Peyer's patch (tissue), 4 donors: ENCODE measurements around the gene MAP2K5. TPM values are rescaled to one million over a fixed set of nuclear protein-coding genes. Genes with fewer than 3 reads are reported as not detected.

Source experiments
- DNase-seq, 3 donors: peaks; one replicate each; pipeline ENCODE4 v3.0.0-alpha.2; 2017 to 2019
- H3K27ac ChIP-seq, 4 donors: fragments of 200-600 bp; sonication (generic); one replicate each; pipeline ENCODE4 v1.5.1; 2016 to 2019
- H3K27me3 ChIP-seq, 2 donors: fragments of 200-600 bp; sonication (generic); one replicate each; pipeline ENCODE4 v1.5.1; 2019
- H3K36me3 ChIP-seq, 3 donors: fragments of 200-600 bp; sonication (generic); one replicate each; pipeline ENCODE4 v1.5.1; 2016 to 2019
- H3K4me1 ChIP-seq, 4 donors: fragments of 200-600 bp; sonication (generic); one replicate each; pipeline ENCODE4 v1.5.1; 2016 to 2019
- H3K4me3 ChIP-seq, 4 donors: fragments of 200-600 bp; sonication (generic); 1 replicate in 3 of 4; 2 replicates in 1 of 4; pipeline ENCODE4 v1.5.1; 2016 to 2019; ENCODE audit warnings: mild to moderate bottlenecking in 1 of 4
- H3K9me3 ChIP-seq, 4 donors: fragments of 200-600 bp; sonication (generic); one replicate each; pipeline ENCODE4 v1.5.1; 2016 to 2019; ENCODE audit warnings: mild to moderate bottlenecking in 1 of 4
- POLR2A ChIP-seq, 2 donors: fragments of 450-650 bp; IDR thresholded peaks; one replicate each; pipeline ENCODE4 v1.5.1; 2017; ENCODE audit warnings: antibody characterized with exemption in 2 of 2, mild to moderate bottlenecking in 2 of 2, moderate library complexity in 2 of 2
- total RNA-seq, 4 donors: library from RNA; depleted of rRNA; stranded (reverse); fragments of >200 nt; gene quantifications; one replicate each; pipeline ENCODE4 v1.1.0, GENCODE V29; 2016
- TF ChIP-seq, protein P1 (sequence below), 6 experiments: fragments of 450-650 bp in 4 of 6; fragments of 200-600 bp in 2 of 6; sonication (generic) in 1 of 6; IDR thresholded peaks; one replicate each; pipeline ENCODE4 v1.5.1; 2017 to 2019; ENCODE audit warnings: antibody characterized with exemption in 6 of 6, mild to moderate bottlenecking in 3 of 6, moderate library complexity in 1 of 6

MAP2K5 gene
- total RNA-seq, 4 donors from 2014 or later, result 14.0 to 50.3 (median 21.2) TPM

- Histone ChIP-seq H3K27ac (no peak overlapping the region), H3K4me3 (no peak overlapping the region), H3K4me1 (no peaks in the 10 kb centered on the region), H3K27me3 (no peaks in the 10 kb centered on the region), H3K9me3 (no peaks in the 10 kb centered on the region), H3K36me3 (no peaks in the 10 kb centered on the region)
- TF ChIP-seq POLR2A (IDR thresholded peaks at IDR 0.05), result no peak
- TF ChIP-seq, protein P1, sequence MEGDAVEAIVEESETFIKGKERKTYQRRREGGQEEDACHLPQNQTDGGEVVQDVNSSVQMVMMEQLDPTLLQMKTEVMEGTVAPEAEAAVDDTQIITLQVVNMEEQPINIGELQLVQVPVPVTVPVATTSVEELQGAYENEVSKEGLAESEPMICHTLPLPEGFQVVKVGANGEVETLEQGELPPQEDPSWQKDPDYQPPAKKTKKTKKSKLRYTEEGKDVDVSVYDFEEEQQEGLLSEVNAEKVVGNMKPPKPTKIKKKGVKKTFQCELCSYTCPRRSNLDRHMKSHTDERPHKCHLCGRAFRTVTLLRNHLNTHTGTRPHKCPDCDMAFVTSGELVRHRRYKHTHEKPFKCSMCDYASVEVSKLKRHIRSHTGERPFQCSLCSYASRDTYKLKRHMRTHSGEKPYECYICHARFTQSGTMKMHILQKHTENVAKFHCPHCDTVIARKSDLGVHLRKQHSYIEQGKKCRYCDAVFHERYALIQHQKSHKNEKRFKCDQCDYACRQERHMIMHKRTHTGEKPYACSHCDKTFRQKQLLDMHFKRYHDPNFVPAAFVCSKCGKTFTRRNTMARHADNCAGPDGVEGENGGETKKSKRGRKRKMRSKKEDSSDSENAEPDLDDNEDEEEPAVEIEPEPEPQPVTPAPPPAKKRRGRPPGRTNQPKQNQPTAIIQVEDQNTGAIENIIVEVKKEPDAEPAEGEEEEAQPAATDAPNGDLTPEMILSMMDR (IDR thresholded peaks at IDR 0.05), result no peak
- no peak for DNase-seq
Measured at GRCh38 chr15:67579164-67579563, 36.7 kb downstream of the MAP2K5 start.

GRCh38 chr15:67579967-67580366 lies 37.5 kb downstream of the MAP2K5 start:
- TF ChIP-seq, protein P1 (IDR thresholded peaks at IDR 0.05), result no peak
- TF ChIP-seq POLR2A (IDR thresholded peaks at IDR 0.05), result no peak
- Histone ChIP-seq H3K36me3 (no peaks in the 10 kb centered on the region), H3K4me3 (no peak overlapping the region), H3K4me1 (no peaks in the 10 kb centered on the region), H3K27ac (no peak overlapping the region), H3K27me3 (no peaks in the 10 kb centered on the region), H3K9me3 (no peaks in the 10 kb centered on the region)
- no peak for DNase-seq

DNA sequence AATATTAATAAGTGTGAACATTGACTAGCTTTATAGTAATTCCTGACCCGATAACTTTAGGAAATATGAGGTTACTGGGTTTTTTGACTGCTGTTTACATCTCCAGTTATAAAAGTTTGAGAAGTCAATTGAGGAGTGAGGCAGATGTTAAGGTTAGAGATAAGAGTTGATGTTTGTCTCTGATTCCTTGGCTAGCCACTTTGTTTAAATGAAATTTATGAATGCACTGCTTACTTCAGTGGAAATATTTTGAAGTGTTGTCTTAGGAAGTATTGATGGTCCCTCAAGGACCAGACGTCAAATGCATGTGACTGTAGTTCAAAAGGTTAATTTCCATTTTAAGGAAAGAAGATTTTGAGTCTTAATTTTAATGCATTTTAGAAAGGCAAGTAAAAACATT lies 41.7 kb downstream of the MAP2K5 start:
- no peak overlapping the region for H3K4me3 ChIP-seq
- TF ChIP-seq, protein P1 (IDR thresholded peaks at IDR 0.05), result no peak
- no peak for TF ChIP-seq POLR2A (IDR thresholded peaks at IDR 0.05)
- no peaks in the 10 kb centered on the region for H3K4me1 ChIP-seq
- no peak for DNase-seq
- no peaks in the 10 kb centered on the region for H3K27me3 ChIP-seq
- no peak overlapping the region for H3K27ac ChIP-seq
- H3K9me3 ChIP-seq, result no peaks in the 10 kb centered on the region
- H3K36me3 ChIP-seq, result peaks cover 0 to 10% (median 0%) of the 10 kb centered on the region in 3 donors

- peaks cover 0 to 10% (median 0%) of the 10 kb centered on the region in 3 donors for H3K36me3 ChIP-seq
- no peak overlapping the region for H3K27ac ChIP-seq
- no peaks in the 10 kb centered on the region for H3K9me3 ChIP-seq
- no peaks in the 10 kb centered on the region for H3K4me1 ChIP-seq
- no peak for TF ChIP-seq POLR2A (IDR thresholded peaks at IDR 0.05)
- TF ChIP-seq, protein P1 (IDR thresholded peaks at IDR 0.05), result no peak
- no peak overlapping the region for H3K4me3 ChIP-seq
- no peak for DNase-seq
- no peaks in the 10 kb centered on the region for H3K27me3 ChIP-seq
Measured at GRCh38 chr15:67585681-67586080, 43.2 kb downstream of the MAP2K5 start.

DNA sequence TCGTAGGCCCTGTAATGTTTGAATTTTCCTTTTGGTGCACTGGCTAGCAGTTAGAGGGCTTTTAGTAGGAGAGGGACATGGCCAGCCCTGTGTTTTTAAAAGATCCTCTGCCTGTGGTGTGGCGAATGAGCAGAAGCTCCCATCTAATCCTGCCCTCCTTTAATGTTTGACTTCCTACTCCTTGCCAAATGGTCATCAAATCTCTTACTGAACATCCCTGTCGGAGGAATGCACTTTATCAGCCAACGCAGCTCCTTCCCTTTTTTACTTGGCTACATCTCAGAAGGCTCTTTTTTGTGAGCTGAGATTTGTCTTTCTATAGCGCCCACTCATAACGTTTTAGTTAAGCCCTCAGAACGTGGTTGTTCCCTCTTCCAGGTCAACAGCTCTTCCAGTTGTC lies 44.8 kb downstream of the MAP2K5 start:
- DNase-seq, result no peak
- TF ChIP-seq, protein P1 (IDR thresholded peaks at IDR 0.05), result no peak
- no peak for TF ChIP-seq POLR2A (IDR thresholded peaks at IDR 0.05)
- no peak overlapping the region for H3K27ac ChIP-seq
- H3K27me3 ChIP-seq, result no peaks in the 10 kb centered on the region
- H3K36me3 ChIP-seq, result peaks cover 0 to 10% (median 0%) of the 10 kb centered on the region in 3 donors
- no peaks in the 10 kb centered on the region for H3K4me1 ChIP-seq
- H3K4me3 ChIP-seq, result no peak overlapping the region
- no peaks in the 10 kb centered on the region for H3K9me3 ChIP-seq

- no peak overlapping the region for H3K4me3 ChIP-seq
- H3K4me1 ChIP-seq, result no peaks in the 10 kb centered on the region
- no peak for DNase-seq
- H3K9me3 ChIP-seq, result no peaks in the 10 kb centered on the region
- TF ChIP-seq, protein P1 (IDR thresholded peaks at IDR 0.05), result no peak
- TF ChIP-seq POLR2A (IDR thresholded peaks at IDR 0.05), result no peak
- H3K27me3 ChIP-seq, result no peaks in the 10 kb centered on the region
- no peak overlapping the region for H3K27ac ChIP-seq
- H3K36me3 ChIP-seq, result peaks cover 0 to 10% (median 0%) of the 10 kb centered on the region in 3 donors
Measured at GRCh38 chr15:67587754-67588153, 45.3 kb downstream of the MAP2K5 start.
